Smooth muscle cell (in vitro differentiated cells): ENCODE measurements around the gene PARD6G. TPM values are rescaled to one million over a fixed set of nuclear protein-coding genes. Genes with fewer than 3 reads are reported as not detected.

ENCODE experiments used
- DNase-seq: peaks from one replicate; lab custom pipeline; 2025; ENCODE audit not compliant: unreplicated experiment; lab: John Stamatoyannopoulos, UW
- H2AFZ ChIP-seq: fragments of 200-600 bp; sonication (generic); 2 replicates; pipeline ENCODE4 v1.6.0; 2016; ENCODE audit warnings: antibody characterized with exemption, low read depth, mild to moderate bottlenecking
- H3F3A ChIP-seq: fragments of 200-600 bp; sonication (generic); 2 replicates; pipeline ENCODE4 v1.6.0; 2017; ENCODE audit warnings: antibody characterized with exemption, low read depth
- H3K27ac ChIP-seq: fragments of 200-600 bp; sonication (generic); 2 replicates; pipeline ENCODE4 v1.5.1; 2016; ENCODE audit warnings: low read depth, mild to moderate bottlenecking
- H3K27me3 ChIP-seq: fragments of 200-600 bp; sonication (generic); 2 replicates; pipeline ENCODE4 v1.6.1; 2016; ENCODE audit warnings: low read depth, mild to moderate bottlenecking
- H3K36me3 ChIP-seq: fragments of 200-600 bp; sonication (generic); 2 replicates; pipeline ENCODE4 v1.5.1; 2016; ENCODE audit warnings: low read depth
- H3K4me1 ChIP-seq: fragments of 200-600 bp; sonication (generic); 2 replicates; pipeline ENCODE4 v1.5.1; 2016; ENCODE audit warnings: low read depth
- H3K4me2 ChIP-seq: fragments of 200-600 bp; sonication (generic); 2 replicates; pipeline ENCODE4 v1.6.0; 2016; ENCODE audit warnings: mild to moderate bottlenecking
- H3K4me3 ChIP-seq: fragments of 200-600 bp; sonication (generic); 2 replicates; pipeline ENCODE4 v1.5.1; 2016; ENCODE audit warnings: mild to moderate bottlenecking
- H3K79me2 ChIP-seq: fragments of 200-600 bp; sonication (generic); 2 replicates; pipeline ENCODE4 v1.6.0; 2016; ENCODE audit warnings: low read depth, mild to moderate bottlenecking
- H3K9ac ChIP-seq: fragments of 200-600 bp; sonication (generic); 2 replicates; pipeline ENCODE4 v1.6.0; 2016; ENCODE audit warnings: low read depth
- H3K9me3 ChIP-seq: fragments of 200-600 bp; sonication (generic); replicated peaks from 2 replicates; pipeline ENCODE4 v1.5.1; 2016; ENCODE audit warnings: low read depth
- H4K20me1 ChIP-seq: fragments of 200-600 bp; sonication (generic); 2 replicates; pipeline ENCODE4 v1.6.0; 2016; ENCODE audit warnings: low read depth
- WGBS: methylation state at CpG from one replicate; pipeline ENCODE4 v1.1.7; 2016; ENCODE audit warnings: low lambda C conversion rate; 5-methylcytosine and 5-hydroxymethylcytosine counted together
- polyA plus RNA-seq: library from polyadenylated mRNA; unstranded; fragments of >200 nt; fragmentation: Nextera tagmentation; extraction: Ambion mirVana; gene quantifications from 2 replicates; pipeline ENCODE4 v1.2.1, GENCODE V29; 2016
- total RNA-seq: library from RNA; depleted of rRNA; stranded (reverse); fragments of >200 nt; gene quantifications from 2 replicates; pipeline ENCODE4 v1.2.3, GENCODE V29; 2014
- TF ChIP-seq, protein P1 (sequence below): fragments of 200-600 bp; sonication (generic); IDR thresholded peaks from 2 replicates; pipeline ENCODE4 v1.5.1; 2017; ENCODE audit warnings: borderline replicate concordance, mild to moderate bottlenecking, antibody characterized with exemption; ENCODE audit not compliant: insufficient read depth, poor library complexity, severe bottlenecking

The PARD6G gene
- total and polyA plus RNA-seq, 2 experiments from 2014 or later = 19.8 to 19.9 TPM

DNA sequence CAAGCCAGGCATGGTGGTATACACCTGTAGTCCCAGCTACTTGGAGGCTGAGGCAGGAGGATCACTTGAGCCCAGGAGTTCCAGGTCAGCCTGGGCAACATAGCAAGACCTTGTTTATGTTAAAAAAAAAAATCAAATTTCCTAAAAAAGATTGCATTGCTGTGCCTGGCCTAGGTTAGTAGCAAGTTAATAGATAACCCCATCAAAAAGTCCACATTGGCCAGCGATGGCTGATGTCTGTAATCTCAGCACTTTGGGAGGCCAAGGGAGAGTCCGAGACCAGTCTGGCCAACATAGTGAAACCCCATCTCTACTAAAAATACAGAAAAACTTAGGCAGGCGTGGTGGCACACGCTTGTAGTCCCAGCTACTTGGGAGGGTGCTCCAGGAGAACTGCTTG, 38.7 kb downstream of the PARD6G start:
- no peaks in the 10 kb centered on the region for H3K9me3 ChIP-seq
- H4K20me1 ChIP-seq = peaks cover 89% of the 10 kb centered on the region
- TF ChIP-seq, protein P1, sequence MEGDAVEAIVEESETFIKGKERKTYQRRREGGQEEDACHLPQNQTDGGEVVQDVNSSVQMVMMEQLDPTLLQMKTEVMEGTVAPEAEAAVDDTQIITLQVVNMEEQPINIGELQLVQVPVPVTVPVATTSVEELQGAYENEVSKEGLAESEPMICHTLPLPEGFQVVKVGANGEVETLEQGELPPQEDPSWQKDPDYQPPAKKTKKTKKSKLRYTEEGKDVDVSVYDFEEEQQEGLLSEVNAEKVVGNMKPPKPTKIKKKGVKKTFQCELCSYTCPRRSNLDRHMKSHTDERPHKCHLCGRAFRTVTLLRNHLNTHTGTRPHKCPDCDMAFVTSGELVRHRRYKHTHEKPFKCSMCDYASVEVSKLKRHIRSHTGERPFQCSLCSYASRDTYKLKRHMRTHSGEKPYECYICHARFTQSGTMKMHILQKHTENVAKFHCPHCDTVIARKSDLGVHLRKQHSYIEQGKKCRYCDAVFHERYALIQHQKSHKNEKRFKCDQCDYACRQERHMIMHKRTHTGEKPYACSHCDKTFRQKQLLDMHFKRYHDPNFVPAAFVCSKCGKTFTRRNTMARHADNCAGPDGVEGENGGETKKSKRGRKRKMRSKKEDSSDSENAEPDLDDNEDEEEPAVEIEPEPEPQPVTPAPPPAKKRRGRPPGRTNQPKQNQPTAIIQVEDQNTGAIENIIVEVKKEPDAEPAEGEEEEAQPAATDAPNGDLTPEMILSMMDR = no peak
- H3F3A ChIP-seq = no peaks in the 10 kb centered on the region
- H3K36me3 ChIP-seq = no peaks in the 10 kb centered on the region
- H3K9ac ChIP-seq = no peak overlapping the region
- WGBS = 95% methylated on average over 4 of the region's 4 CpGs
- no peak overlapping the region for H3K27ac ChIP-seq
- H3K4me1 ChIP-seq = no peaks in the 10 kb centered on the region
- no peak for DNase-seq
- H3K79me2 ChIP-seq = peaks cover 21% of the 10 kb centered on the region
- H3K4me2 ChIP-seq = no peak overlapping the region
- no peak overlapping the region for H2AFZ ChIP-seq
- H3K27me3 ChIP-seq = no peaks in the 10 kb centered on the region
- H3K4me3 ChIP-seq = no peak overlapping the region

DNA sequence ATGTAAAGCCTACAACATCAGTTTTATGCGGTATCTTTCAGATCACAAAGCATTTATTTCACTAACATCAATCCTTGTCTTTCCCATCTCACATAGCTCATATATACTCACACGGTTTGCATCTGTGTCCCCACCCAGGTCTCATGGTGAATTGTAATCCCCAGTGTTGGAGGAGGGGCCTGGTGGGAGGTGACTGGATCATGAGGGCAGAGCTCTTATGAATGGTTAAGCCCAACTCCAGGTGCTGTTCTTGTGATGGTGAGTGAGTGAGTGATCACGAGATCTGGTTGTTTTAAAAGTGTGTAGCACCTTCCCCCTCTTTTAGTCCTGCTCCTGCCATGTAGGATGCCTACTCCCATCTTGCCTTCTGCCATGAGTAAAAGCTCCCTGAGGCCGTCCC, 42.0 kb downstream of the PARD6G start:
- H3K27me3 ChIP-seq = no peaks in the 10 kb centered on the region
- H3K4me2 ChIP-seq = no peak overlapping the region
- H4K20me1 ChIP-seq = peaks cover 89% of the 10 kb centered on the region
- H3K36me3 ChIP-seq = no peaks in the 10 kb centered on the region
- H2AFZ ChIP-seq = no peak overlapping the region
- H3K4me3 ChIP-seq = no peak overlapping the region
- no peaks in the 10 kb centered on the region for H3F3A ChIP-seq
- DNase-seq = no peak
- H3K27ac ChIP-seq = no peak overlapping the region
- H3K79me2 ChIP-seq = peaks cover 12% of the 10 kb centered on the region
- TF ChIP-seq, protein P1 = no peak
- 96% methylated on average over 4 of the region's 4 CpGs for WGBS
- no peaks in the 10 kb centered on the region for H3K9me3 ChIP-seq
- H3K9ac ChIP-seq = no peak overlapping the region
- H3K4me1 ChIP-seq = no peaks in the 10 kb centered on the region

DNA sequence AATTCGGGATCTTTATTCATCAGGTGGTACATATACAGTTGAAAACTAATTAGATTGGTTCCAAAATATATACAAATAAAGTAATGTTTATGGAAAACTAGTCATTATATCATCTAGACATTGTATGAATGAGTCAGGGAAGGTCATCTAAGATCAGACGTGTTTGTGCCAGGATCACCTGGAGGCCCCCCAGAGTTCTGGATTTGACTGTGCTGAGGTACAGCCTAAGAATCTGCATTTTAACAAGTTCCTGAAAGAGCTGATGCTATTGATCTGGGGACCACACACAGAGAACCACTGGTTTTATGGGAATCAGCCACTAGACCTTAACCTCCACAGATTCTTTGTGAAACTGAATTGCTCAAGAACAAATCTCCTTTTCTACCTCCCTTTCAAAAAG, 43.2 kb downstream of the PARD6G start:
- Histone ChIP-seq H3K36me3 (no peaks in the 10 kb centered on the region), H4K20me1 (peaks cover 85% of the 10 kb centered on the region), H3K4me1 (no peaks in the 10 kb centered on the region), H3K9ac (no peak overlapping the region), H3K27me3 (no peaks in the 10 kb centered on the region), H3K79me2 (peaks cover 12% of the 10 kb centered on the region), H3K9me3 (no peaks in the 10 kb centered on the region), H2AFZ (no peak overlapping the region), H3F3A (no peaks in the 10 kb centered on the region), H3K27ac (no peak overlapping the region), H3K4me3 (no peak overlapping the region), H3K4me2 (no peak overlapping the region)
- DNase-seq = no peak
- TF ChIP-seq, protein P1 = no peak
- 97% methylated on average over 2 of the region's 2 CpGs for WGBS

DNA sequence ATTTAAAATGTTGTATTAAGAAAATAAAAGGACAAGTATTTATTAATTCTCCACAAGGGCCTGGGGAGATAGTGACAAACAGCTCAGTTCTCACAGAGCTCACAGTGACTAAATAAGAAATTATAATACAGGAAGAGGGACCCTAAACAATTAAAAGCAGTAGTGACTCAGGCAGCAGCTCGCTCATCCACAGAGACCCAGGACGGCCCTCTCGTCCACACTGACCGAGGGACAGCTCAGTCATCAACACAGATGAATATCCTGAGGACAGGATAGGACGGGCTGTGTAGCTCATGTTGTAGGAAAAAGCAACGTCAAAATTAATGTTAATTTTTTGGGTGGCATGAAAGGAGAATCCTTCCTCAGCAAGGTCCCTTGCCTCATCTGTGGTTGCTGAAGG, 44.1 kb downstream of the PARD6G start:
- H3K4me3 ChIP-seq = no peak overlapping the region
- no peak overlapping the region for H3K9ac ChIP-seq
- no peak overlapping the region for H2AFZ ChIP-seq
- H3K9me3 ChIP-seq = no peaks in the 10 kb centered on the region
- peaks cover 12% of the 10 kb centered on the region for H3K79me2 ChIP-seq
- H3K27ac ChIP-seq = no peak overlapping the region
- H3F3A ChIP-seq = no peaks in the 10 kb centered on the region
- H3K36me3 ChIP-seq = no peaks in the 10 kb centered on the region
- no peak for DNase-seq
- H4K20me1 ChIP-seq = peaks cover 80% of the 10 kb centered on the region
- TF ChIP-seq, protein P1 = no peak
- 57% methylated on average over 6 of the region's 6 CpGs for WGBS
- H3K27me3 ChIP-seq = no peaks in the 10 kb centered on the region
- H3K4me1 ChIP-seq = no peaks in the 10 kb centered on the region
- no peak overlapping the region for H3K4me2 ChIP-seq
